ENCODE measurements around the gene RBFOX1.

GRCh38 chr16:7303052-7303610 is 29.5 kb upstream of the RBFOX1 start:
- TF ChIP-seq POLR2A (IDR thresholded peaks at IDR 0.05) (no peak), POLR2AphosphoS5 (IDR thresholded peaks at IDR 0.05) (no peak)
